ENCODE measurements around the gene DLG1.
A peak's percentile ranks its signal among the peaks of the same experiment; 100 is the strongest.
"Not testable (repeated sequence)": the region's sequence is repeated elsewhere in the genome, so short reads cannot be mapped to it uniquely, and the experiment has no call there.

The DLG1 gene

DNA sequence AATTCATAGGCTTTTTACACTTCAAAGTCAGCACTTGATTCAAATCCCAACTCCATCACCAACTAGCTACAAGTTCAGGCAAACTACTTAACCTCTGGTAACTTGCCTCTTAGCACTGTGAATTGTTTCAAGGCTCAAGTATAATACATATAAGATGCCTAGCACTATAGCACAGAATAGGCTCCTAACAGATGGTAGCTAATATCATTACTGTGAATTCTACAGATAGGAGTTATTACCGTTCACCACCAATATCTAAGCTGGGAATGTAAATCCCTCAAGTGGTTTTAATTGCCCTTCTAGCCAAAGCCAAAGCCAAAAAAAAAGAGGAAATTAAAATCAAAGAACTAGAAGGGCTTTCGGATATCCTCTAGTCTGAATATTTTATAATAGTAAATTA, 15.4 kb downstream of the DLG1 start:
- DNase-seq = peak; percentile 66

DNA sequence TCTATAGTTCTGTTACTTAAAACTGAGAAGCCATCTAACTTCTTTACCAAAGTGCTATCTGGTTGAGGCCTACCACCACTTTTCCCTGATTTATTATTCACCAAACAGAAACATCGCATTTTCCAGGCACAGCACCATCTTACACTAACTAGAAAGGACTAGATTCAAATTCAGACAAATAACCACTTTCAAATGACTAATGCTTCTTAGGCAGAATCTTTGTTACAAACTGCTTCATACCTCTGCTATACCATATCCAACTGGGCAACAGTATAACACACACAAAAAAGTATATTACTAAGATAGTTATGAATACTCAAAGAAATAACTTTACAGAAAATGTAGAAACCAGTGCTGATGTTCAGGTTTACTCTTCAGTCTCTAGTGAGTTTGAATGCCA, 16.6 kb downstream of the DLG1 start:
- no peak for DNase-seq

DNA sequence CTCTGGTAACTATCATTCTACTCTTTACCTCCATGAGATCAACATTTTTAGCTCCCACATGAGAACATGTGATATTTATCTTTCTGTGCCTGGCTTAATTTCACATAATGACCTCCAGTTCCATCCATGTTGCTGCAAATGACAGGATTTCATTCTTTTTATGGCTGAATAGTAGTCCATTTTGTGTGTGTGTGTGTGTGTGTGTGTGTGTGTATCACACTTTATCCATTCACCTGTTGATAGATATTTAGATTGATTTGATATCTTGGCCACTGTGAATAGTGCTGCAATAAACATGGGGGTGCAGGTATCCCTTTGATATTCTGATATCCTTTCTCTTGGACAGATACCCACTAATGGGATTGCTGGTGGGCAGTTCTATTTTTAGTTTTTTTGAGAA, 18.3 kb downstream of the DLG1 start:
- no peak for DNase-seq

DNA sequence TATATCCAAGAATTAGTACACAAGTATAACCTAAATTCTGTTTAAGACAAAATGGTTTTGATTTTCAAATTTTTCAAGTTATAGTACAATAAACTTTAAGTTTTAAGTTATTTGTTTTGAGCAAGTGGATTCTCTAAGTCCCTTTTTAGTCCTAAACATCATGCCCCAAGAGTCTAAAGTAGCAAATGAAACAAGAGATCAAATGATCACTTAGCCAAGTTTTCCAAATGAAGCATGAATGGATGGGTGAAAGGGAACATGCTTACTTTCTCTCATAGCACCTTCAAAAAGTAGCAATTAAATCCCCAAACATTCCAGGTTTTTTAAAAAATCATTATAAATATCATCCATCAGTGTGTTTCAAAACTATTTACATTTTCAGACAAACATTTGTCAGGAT, 19.5 kb downstream of the DLG1 start:
- DNase-seq = no peak

DNA sequence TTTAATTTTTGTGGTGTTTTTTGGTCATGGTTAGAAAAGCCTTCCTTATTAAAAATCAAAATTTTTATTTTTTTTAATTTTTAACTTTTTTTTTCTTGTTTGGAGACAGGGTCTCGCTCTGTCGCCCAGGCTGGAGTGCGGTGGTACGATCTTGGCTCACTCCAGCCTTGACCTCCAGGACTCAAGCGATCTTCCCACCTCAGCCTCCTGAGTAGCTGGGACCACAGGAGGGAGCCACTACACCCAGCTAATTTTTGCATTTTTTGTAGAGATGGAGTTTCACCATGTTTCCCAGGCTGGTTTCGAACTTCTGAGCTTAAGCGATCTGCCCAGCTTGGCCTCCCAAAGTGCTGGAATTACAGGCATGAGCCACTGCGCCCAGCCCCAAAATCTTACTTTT, 21.6 kb downstream of the DLG1 start:
- DNase-seq = not testable (repeated sequence)

DNA sequence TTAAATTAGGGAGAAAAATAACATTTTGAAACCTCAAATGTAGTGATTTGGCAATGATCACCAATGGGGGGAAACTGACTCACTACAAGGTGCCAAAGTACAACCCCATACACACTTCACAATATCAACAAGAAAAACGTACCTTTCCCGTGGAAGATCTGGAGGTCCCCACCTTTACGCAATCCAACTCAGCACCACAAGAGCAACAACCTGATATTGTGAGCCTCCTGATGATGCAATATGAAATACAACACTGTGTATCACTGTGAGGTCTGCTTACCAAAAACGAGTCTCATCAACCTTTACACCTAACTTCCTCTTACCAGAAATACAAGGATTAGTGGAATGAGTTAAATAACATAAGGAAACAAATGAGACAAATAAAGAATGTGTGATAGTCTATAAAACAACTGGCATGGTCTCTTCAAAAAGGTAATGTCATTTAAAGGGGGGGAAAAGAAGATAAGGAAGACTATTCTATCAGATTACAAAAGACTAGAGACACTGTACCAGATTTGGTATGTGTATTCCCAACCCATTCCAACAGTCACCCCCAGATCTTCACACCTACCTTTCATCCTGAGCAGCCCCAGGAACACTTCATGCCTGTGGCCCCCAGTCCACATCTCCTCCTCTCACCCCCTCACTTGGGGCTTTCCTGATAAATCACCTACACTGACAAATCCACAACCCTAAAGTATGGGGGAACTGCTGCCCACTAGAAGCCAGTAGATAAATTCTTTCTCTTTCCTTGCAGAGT, 27.7 kb downstream of the DLG1 start:
- DNase-seq = no peak

DNA sequence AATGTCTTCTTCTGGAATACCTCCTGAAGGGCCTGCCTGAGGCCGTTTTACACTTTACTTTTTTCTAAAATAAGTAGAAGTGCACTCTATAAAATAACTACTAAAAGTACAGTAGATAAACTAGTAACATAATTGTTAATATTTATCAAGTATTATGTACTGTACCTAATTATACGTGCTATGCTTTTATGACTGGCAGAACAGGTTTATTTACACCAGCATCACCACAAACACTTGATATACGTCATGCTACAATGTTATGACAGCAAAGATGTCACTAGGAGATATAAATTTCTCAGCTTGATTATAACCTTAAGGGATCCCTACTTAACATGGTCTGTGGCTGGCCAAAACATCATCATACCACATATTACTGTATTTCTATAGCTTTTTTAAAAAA, 29.4 kb downstream of the DLG1 start:
- no peak for DNase-seq

DNA sequence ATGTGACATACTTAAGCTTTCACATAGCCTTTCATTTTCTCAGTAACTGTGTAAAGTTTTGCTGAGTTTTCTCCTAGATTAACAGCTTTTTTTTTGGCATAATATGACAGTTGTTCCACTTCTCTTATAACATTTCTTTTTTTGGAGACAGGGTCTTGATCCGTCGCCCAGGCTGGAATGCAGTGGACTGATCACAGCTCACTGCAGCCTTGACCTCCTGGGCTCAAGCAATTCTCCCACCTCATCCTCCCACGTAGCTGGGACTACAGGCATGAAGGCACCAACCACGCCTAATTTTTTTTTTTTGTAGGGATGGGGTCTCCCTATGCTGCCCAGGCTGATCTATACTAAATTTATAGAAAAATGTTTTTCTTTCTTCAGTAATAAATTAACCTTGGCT, 30.1 kb downstream of the DLG1 start:
- DNase-seq = no peak

DNA sequence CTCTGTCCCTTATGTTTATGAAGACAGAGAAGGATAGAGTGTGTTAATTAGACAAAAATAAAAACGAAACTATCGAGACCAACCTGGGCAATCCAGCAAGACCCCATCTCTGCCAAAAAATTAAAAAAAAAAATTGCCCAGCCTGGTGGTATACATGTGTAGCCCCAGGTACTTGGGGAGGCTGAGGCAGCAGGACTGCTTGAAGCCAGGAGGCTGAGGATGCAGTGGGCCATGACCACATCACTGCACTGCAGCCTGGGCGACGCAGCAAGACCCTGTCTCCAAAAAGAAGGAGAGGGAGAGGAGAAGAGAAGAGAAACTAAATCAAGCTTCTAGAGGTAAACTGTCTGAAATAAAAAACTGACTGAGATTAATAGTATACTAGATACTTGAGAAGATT, 32.1 kb downstream of the DLG1 start:
- DNase-seq = no peak

DNA sequence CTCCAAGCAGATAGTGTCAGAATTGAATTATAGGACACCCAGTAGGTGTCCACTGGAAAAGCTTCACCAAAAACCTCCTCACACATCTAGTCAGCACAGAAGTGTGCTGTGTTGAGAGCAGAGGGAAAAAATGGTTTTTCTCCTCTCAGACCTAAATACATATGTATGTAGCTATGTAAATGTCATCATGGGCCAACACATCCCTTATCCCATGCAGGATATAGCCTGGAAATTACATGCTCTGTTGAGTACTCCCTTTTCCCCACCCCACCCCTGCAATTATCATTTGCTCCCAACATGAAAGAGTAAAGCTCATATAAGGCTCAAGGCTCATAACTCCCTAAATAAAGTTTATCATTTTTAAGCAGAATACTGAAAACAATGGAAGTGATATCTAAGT, 35.7 kb downstream of the DLG1 start:
- no peak for DNase-seq

DNA sequence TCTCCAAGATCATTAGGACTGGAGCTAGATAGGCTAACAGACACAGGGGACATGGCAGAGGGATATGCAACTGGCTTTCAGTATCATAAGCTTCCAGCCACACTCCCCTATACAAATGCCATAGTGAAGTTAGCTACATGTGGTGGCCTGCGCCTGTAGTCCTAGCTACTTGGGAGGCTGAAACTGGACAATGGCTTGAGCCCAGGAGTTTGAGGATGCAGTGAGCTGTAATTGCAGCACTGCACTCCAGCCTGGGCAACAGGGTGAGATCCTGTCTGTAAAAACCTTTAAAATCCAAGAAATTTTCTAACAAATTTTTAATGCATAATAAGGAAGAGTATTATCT, 37.3 kb downstream of the DLG1 start:
- DNase-seq = no peak

DNA sequence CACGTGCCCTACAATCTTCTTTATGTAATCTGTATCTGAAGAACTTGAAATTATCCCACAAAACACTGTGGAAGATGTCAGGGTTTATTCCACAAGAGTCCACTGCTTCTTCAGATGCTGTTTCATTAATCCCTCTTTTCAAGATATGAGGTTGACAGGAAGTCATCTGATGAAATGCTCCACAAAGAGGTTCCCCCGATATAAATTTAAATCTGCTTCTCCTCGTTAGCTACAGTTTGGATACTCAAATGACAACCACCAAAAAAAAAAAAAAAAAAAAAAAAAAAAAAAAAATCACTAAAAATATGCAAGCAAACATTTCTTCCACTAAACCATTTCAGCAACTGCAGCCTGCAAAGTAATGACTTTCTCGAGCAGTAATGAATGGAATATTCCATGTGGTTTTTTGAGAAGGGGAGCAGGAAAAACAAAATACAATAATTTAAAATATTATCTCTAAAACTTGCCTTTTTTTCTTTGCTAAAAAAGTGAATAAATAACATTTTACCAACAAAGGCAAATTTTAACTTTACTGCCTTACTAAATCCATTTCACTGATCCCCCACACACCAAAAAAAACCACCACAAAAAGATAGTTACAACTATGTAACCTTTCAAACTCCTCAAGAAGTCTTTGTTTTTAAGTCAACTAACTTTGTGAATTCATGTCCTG, 37.8 kb downstream of the DLG1 start:
- DNase-seq = no peak

DNA sequence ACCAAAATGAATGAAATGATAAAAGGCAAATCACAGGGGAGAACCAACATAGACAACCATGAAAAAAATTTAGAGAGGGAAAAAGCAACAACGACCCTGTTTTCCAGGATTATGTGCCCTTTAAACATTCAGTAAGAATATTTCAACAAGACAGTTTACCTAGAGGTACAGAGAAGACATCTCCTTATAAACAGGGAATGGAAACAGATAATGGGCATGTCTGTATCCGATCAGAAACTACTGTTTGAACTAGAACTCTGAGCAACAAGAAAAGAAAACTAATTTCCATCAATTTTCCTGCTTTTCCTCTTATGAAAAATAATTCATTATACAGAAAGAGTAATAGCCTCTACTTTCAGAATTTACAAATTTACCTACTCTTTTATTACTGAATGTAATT, 39.3 kb downstream of the DLG1 start:
- no peak for DNase-seq

DNA sequence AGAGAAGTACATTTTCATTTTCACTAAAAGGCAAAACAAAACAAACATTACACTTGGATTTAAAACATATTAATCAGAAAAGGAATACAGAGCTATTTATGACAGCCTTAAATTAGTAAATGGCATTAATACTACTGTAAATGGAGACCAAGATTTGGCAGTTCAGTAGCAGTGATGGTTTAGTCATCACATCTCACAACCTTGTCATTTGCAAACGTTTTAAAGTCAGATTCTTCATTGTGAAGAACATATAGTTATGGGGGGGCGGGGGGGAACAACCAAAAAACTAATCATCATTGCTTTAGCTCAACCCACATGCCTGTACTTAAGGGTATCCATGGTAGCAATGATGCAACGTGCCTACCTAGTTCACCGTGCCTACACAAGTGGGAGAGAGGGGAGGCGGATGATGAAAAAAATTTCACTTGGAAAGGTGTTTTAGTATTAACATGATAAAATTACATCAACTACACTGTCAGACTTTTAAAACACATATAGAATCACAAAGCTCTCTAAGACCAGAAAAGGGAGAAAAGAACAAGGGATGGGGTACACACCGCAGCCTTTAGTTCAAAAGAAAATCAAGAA, 40.1 kb downstream of the DLG1 start:
- no peak for DNase-seq

DNA sequence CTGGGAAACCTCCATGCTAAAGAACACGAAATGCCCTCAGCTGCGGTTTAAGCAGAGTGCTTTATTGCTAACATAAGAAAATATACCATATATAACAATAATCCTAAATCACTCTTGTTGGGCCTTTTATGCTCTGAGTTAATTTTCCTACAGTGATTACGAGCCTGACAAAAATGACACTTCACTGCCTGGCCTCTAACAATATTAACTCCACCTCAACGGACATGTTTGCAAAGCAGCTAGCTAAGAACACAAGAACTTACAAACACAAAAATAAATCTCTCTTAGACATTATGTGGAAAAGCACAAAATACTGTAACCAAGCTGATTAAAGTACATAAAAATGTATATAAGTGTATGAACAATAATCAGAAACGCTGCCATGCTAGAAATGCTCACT, 40.7 kb downstream of the DLG1 start:
- no peak for DNase-seq

DNA sequence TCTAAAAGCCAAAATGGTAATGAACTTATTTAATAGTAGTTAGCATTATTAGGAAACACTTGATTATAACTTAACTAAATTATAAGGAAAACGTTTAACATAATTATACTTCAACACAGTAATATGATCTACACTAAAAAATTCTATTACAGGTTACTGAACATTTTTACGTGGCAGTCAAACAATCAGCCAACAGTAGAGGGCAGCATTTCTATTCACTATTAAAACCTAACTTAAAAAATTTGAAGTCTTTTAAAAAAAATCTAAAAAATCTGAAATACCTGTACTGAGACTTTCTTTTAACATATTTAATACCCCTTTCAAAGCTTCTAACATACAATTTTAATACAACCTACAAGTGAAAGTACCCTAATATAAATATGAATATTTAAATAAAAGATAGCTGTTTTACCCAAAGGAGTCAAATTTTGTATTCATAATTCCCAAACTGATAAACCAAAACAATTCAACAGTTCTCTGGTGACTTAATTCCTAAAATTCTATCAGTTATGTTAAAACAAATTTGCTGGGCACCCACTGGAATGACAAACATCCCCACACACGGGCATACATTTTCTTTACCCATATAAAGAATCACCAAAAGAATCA, 41.5 kb downstream of the DLG1 start:
- DNase-seq = peak; percentile 72

DNA sequence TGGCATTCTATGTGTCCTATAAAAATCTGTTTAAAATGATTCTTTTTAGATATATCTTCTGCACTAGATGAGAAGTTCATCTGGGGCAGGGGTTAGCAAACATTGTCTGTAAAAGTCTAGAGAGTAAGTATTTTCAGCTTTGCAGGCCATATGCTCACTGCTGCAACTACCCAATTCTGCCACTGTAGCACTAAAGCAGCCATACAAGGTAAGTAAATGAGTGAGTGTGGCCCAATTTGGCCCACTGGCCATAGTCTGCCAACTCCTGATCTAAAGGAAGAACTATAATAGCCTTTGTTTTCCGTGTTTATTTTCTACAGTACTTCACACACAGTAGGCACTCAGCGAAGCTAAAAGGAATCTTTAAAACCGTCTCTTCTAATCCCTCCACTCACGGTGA, 42.3 kb downstream of the DLG1 start:
- DNase-seq = no peak

DNA sequence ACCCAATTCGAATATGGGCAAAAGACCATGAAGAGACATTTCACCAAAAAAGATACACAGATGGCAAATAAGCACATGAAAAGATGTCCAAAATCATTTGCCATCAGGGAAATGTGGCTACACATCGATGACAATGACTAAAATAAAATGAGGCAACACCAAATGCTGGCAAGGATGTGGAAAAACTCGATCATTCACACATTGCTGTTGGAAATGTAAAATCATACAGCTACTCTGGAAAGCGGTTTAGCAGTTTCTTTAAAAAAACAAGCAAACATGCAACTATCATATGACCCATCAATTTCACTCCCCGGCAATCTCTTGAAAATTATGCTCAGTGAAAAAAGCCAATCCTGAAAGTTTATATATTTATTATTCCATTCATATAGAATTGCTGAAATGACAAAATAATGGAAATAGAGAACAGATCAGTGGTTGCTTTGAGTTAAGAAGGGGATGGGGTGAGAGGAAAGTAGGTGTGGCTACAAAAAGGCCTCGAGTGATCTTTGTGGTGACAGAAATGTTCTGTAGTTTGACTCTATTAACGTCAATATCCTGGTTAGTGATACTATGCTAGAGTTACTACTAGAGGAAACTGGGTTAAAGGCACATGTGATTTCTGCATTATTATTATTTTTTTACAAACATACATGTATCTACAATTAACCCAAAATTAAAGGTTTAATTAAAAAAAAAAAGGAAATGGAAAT, 45.0 kb downstream of the DLG1 start:
- DNase-seq = no peak

DNA sequence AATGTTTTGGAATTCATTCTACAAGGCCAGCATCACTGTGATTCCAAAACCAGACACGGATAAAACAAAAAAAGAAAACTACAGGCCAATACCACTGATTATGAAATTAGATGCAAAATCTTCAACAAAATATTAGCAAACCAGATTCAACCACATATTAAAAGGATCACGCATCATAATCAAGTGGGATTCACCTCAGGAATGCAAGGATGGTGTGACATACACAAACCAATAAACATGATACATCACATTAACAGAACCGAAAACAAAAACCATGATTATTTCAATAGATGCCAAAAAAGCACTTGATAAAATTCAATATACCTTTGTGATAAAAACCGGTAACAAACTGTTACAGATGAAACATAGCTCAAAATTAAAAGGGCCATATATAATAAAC, 48.9 kb downstream of the DLG1 start:
- no peak for DNase-seq

DNA sequence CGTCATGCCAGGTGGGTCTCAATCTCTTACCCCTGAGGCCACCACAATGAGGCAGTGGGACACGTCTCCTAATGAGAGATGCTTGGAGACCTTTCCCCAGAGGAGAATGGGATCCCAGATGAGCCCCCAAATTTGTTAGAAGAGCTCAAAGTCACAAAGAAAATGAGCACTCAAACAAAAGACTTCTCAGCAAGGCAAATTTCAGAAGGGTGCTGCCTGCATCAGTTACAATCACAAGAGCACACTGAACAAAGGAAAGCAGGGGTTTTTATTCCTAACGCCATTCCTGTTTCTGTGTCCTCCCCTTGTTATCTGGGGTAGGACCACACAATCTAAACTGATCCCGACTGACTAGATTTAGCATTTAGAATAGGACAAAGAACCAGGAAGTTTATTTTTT, 50.1 kb downstream of the DLG1 start:
- no peak for DNase-seq

DNA sequence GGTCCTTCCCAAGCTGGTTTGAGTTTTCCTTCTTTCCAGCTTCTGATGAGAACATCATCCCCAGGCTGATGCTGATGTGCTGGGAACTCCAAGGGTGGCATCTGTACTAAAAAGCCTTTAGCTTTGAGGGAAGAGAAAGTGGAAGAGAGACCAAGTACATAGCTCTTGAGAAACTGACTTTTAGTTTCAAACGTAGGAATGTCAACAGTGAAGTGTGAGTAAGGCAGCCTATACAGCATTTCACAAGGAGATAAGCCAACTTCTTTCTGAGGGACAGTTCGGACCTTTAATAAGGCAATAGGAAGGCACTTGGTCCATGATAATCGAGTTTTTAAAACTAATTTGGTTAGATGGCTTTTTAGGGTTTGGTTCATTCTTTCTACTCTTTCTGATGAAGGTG, 53.7 kb downstream of the DLG1 start:
- no peak for DNase-seq

DNA sequence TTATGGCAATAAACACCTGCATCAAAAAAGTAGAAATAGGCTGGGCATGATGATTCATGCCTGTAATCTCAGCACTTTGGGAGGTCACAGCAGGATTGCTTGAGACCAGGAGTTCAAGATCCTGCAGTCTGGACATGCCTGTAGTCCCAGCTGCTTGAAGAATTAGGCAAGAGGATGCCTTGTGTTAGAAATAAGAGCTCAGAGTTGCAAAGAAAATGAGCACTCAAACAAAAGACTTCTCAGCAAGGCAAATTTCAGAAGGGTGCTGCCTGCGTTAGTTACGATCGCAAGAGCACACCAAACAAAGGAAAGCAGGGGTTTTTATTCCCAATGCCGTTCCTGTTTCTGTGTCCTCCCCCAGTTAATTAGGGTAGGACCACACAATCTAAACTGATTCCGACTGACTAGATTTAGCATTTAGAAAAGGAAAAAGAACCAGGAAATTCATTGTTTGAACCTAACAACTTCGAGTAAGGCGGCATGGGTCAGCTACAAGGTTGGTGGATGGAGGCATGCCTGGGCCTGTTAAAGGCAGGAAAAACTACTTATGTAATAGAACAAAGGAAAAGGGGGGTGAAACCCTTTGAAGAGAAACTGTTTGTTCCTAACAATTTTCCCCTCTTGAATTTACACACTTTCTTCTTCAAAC, 55.5 kb downstream of the DLG1 start:
- no peak for DNase-seq

DNA sequence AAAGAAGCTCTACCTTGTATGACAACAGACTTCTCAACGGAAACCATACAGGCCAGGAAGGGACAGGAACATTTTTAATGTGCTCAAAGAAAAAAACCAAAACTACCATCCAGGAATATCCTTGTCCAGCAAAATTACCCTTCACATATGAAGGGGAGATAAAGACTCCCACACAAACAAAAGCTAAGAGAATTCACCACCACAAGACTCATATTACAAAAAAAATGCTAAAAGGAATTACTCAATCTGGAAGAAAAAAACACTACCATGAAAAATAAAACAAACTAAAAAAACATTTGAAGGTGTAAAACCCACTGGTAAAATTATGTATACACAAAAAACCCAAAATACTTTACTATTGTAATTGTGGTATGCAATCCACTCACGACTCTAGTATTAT, 57.2 kb downstream of the DLG1 start:
- DNase-seq = no peak

Measured in NCI-H1105 treated with DMSO at 0.1 percent for 48 hours (cell line).